ENCODE measurements around the gene BPI. TPM values are rescaled to one million over a fixed set of nuclear protein-coding genes. Genes with fewer than 3 reads are reported as not detected.
A peak's percentile ranks its signal among the peaks of the same experiment; 100 is the strongest.
"Not testable (repeated sequence)": the region's sequence is repeated elsewhere in the genome, so short reads cannot be mapped to it uniquely, and the experiment has no call there.

Gene BPI
- total and polyA plus RNA-seq, 4 donors, result 5.0 to 11.5 (median 8.7) TPM; not detected in 1

- Histone ChIP-seq H3K4me3 (ENCODE audit: low read depth, low read length) (no peak overlapping the region), H3K27ac (ENCODE audit: low read depth, low read length) (no peak overlapping the region), H3K27me3 (ENCODE audit: control insufficient read depth, insufficient read depth, low read length) (no peaks in the 10 kb centered on the region), H3K9me3 (ENCODE audit: control insufficient read depth, insufficient read depth, low read length) (peaks cover 1% of the 10 kb centered on the region), H3K4me1 (ENCODE audit: control insufficient read depth, insufficient read depth, low read length) (peaks cover 7% of the 10 kb centered on the region), H3K36me3 (ENCODE audit: control insufficient read depth, insufficient read depth, low read length) (no peaks in the 10 kb centered on the region)
- DNase-seq (ENCODE audit: low read depth in 4 of 6, low spot score in 6 of 6), result no peak
- no CpG with 5 or more reads among the region's 1 CpG for WGBS (ENCODE audit: insufficient coverage)
These were observed 4.5 kb downstream of the BPI start for GRCh38 chr20:38308447-38308846.

- no peak overlapping the region for H3K27ac ChIP-seq (ENCODE audit: low read depth, low read length)
- 65% methylated on average over 2 of the region's 3 CpGs for WGBS (ENCODE audit: insufficient coverage)
These were observed 7.1 kb downstream of the BPI start for GRCh38 chr20:38311091-38311490.

DNA sequence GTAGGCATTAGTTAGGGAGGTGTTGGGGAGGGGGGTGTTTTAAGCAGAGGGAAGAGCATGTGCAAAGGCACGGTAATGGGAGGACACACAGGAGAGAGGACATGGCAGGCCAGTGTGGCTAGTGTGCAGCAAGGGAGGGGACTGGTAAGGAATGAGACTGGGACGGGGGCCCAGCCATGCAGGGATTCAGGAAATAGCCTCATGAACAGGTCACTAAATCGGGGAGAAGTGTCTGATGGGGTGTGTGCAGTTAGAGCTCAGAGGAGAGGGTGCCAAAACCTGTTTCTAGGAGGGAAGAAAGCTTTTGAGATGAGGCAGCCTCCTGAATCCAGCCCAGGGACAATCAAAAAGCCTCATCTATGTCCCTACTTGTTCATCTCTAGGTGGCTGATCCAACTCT is 7.5 kb downstream of the BPI start:
- no peaks in the 10 kb centered on the region for H3K27me3 ChIP-seq (ENCODE audit: control insufficient read depth, insufficient read depth, low read length)
- H3K27ac ChIP-seq (ENCODE audit: low read depth, low read length), result no peak overlapping the region
- DNase-seq (ENCODE audit: low read depth in 4 of 6, low spot score in 6 of 6), result no peak
- peaks cover 1% of the 10 kb centered on the region for H3K9me3 ChIP-seq (ENCODE audit: control insufficient read depth, insufficient read depth, low read length)
- H3K36me3 ChIP-seq (ENCODE audit: control insufficient read depth, insufficient read depth, low read length), result no peaks in the 10 kb centered on the region
- no peak overlapping the region for H3K4me3 ChIP-seq (ENCODE audit: low read depth, low read length)
- H3K4me1 ChIP-seq (ENCODE audit: control insufficient read depth, insufficient read depth, low read length), result no peaks in the 10 kb centered on the region
- WGBS (ENCODE audit: insufficient coverage), result 54% methylated on average over 2 of the region's 3 CpGs

More at GRCh38 chr20:38311091-38311490, 7.1 kb downstream of the BPI start:
- no peak for DNase-seq (ENCODE audit: low read depth in 4 of 6, low spot score in 6 of 6)
- no peaks in the 10 kb centered on the region for H3K27me3 ChIP-seq (ENCODE audit: control insufficient read depth, insufficient read depth, low read length)
- peaks cover 1% of the 10 kb centered on the region for H3K9me3 ChIP-seq (ENCODE audit: control insufficient read depth, insufficient read depth, low read length)
- no peaks in the 10 kb centered on the region for H3K4me1 ChIP-seq (ENCODE audit: control insufficient read depth, insufficient read depth, low read length)
- H3K36me3 ChIP-seq (ENCODE audit: control insufficient read depth, insufficient read depth, low read length), result no peaks in the 10 kb centered on the region
- H3K4me3 ChIP-seq (ENCODE audit: low read depth, low read length), result no peak overlapping the region

DNA sequence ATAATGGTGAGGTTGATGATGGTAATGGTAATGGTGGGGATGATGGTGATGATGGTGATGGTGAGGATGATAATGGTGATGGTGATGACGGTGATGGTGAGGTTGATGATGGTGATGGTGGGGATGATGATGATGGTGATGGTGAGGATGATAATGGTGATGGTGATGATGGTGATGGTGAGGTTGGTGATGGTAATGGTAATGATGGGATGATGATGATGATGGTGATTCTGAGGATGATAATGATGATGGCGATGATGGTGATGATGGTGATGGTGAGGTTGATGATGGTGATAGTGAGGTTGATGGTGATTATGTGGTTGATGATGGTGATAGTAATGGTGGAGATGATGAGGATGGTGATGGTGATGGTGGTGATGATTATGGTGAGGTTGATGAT is 9.7 kb downstream of the BPI start:
- DNase-seq (ENCODE audit: low read depth in 4 of 6, low spot score in 6 of 6), result no peak
- 98% methylated on average over 2 of the region's 2 CpGs for WGBS (ENCODE audit: insufficient coverage)
- no peak overlapping the region for H3K4me3 ChIP-seq (ENCODE audit: low read depth, low read length)
- no peaks in the 10 kb centered on the region for H3K4me1 ChIP-seq (ENCODE audit: control insufficient read depth, insufficient read depth, low read length)
- H3K27me3 ChIP-seq (ENCODE audit: control insufficient read depth, insufficient read depth, low read length), result no peaks in the 10 kb centered on the region
- H3K9me3 ChIP-seq (ENCODE audit: control insufficient read depth, insufficient read depth, low read length), result no peaks in the 10 kb centered on the region
- no peak overlapping the region for H3K27ac ChIP-seq (ENCODE audit: low read depth, low read length)
- H3K36me3 ChIP-seq (ENCODE audit: control insufficient read depth, insufficient read depth, low read length), result no peaks in the 10 kb centered on the region

GRCh38 chr20:38314350-38314749 is 10.4 kb downstream of the BPI start:
- H3K27ac ChIP-seq (ENCODE audit: low read depth, low read length); DNase-seq (ENCODE audit: low read depth in 4 of 6, low spot score in 6 of 6); H3K9me3 ChIP-seq (ENCODE audit: control insufficient read depth, insufficient read depth, low read length); H3K4me3 ChIP-seq (ENCODE audit: low read depth, low read length); H3K4me1 ChIP-seq (ENCODE audit: control insufficient read depth, insufficient read depth, low read length); H3K27me3 ChIP-seq (ENCODE audit: control insufficient read depth, insufficient read depth, low read length); H3K36me3 ChIP-seq (ENCODE audit: control insufficient read depth, insufficient read depth, low read length): not testable (repeated sequence)
- 90% methylated on average over 1 of the region's 1 CpG for WGBS (ENCODE audit: insufficient coverage)

GRCh38 chr20:38315290-38315966 is 11.5 kb downstream of the BPI start:
- 29% methylated on average over 2 of the region's 5 CpGs for WGBS (ENCODE audit: insufficient coverage)
- H3K4me1 ChIP-seq (ENCODE audit: control insufficient read depth, insufficient read depth, low read length), result no peaks in the 10 kb centered on the region
- DNase-seq (ENCODE audit: low read depth in 4 of 6, low spot score in 6 of 6), result no peak
- no peak overlapping the region for H3K27ac ChIP-seq (ENCODE audit: low read depth, low read length)
- H3K4me3 ChIP-seq (ENCODE audit: low read depth, low read length), result no peak overlapping the region
- no peaks in the 10 kb centered on the region for H3K9me3 ChIP-seq (ENCODE audit: control insufficient read depth, insufficient read depth, low read length)
- no peaks in the 10 kb centered on the region for H3K27me3 ChIP-seq (ENCODE audit: control insufficient read depth, insufficient read depth, low read length)
- no peaks in the 10 kb centered on the region for H3K36me3 ChIP-seq (ENCODE audit: control insufficient read depth, insufficient read depth, low read length)

GRCh38 chr20:38316341-38316740 is 12.4 kb downstream of the BPI start:
- H3K4me1 ChIP-seq (ENCODE audit: control insufficient read depth, insufficient read depth, low read length), result no peaks in the 10 kb centered on the region
- no peaks in the 10 kb centered on the region for H3K36me3 ChIP-seq (ENCODE audit: control insufficient read depth, insufficient read depth, low read length)
- no peak for DNase-seq (ENCODE audit: low read depth in 4 of 6, low spot score in 6 of 6)
- H3K27ac ChIP-seq (ENCODE audit: low read depth, low read length), result no peak overlapping the region
- no peaks in the 10 kb centered on the region for H3K27me3 ChIP-seq (ENCODE audit: control insufficient read depth, insufficient read depth, low read length)
- no peak overlapping the region for H3K4me3 ChIP-seq (ENCODE audit: low read depth, low read length)
- no peaks in the 10 kb centered on the region for H3K9me3 ChIP-seq (ENCODE audit: control insufficient read depth, insufficient read depth, low read length)
- WGBS (ENCODE audit: insufficient coverage), result 93% methylated on average over 3 of the region's 4 CpGs

DNA sequence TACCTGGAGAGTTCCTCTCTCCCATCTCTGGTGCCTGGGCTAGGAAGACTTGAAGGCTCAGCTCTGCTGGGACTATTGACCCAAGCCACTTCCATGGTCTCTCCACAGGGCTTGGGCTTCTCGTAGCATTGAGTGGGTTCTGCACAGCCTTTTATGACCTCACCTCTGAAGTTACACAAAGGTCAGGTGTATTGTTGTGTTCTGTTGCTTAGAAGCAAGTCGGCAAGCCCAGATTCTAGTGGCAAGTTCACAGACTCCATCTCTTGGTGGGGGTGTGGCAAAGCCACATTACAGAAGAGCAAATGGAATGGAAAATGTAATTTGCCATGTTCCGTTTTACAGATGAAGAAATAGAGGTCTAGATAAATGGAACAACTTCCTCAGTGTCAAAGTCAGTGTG is 13.5 kb downstream of the BPI start:
- H3K36me3 ChIP-seq (ENCODE audit: control insufficient read depth, insufficient read depth, low read length), result no peaks in the 10 kb centered on the region
- H3K27ac ChIP-seq (ENCODE audit: low read depth, low read length), result no peak overlapping the region
- no peaks in the 10 kb centered on the region for H3K27me3 ChIP-seq (ENCODE audit: control insufficient read depth, insufficient read depth, low read length)
- no peaks in the 10 kb centered on the region for H3K9me3 ChIP-seq (ENCODE audit: control insufficient read depth, insufficient read depth, low read length)
- no peaks in the 10 kb centered on the region for H3K4me1 ChIP-seq (ENCODE audit: control insufficient read depth, insufficient read depth, low read length)
- no peak overlapping the region for H3K4me3 ChIP-seq (ENCODE audit: low read depth, low read length)
- DNase-seq (ENCODE audit: low read depth in 4 of 6, low spot score in 6 of 6), result no peak
- WGBS (ENCODE audit: insufficient coverage), result 77% methylated on average over 2 of the region's 3 CpGs

DNA sequence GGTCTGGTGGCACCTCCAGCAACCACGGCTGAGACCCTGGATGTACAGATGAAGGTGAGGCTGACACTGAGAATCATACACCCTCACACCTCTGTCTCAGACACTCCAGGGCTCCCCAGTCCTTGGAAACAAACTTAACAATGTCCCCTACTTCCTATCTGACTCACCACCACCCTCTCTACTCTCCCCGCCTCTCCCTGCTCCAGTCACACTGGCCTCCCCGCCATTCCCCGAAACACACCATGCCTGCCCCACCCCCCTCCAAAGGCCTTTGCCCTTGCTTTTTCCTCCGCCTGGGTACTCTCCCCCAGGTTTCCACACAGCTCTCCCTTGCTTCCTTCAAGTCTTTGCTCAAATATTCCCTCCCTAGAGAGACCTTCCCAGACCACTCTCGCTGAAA is 16.3 kb downstream of the BPI start:
- Histone ChIP-seq H3K36me3 (ENCODE audit: control insufficient read depth, insufficient read depth, low read length) (no peaks in the 10 kb centered on the region), H3K4me3 (ENCODE audit: low read depth, low read length) (no peak overlapping the region), H3K9me3 (ENCODE audit: control insufficient read depth, insufficient read depth, low read length) (no peaks in the 10 kb centered on the region), H3K4me1 (ENCODE audit: control insufficient read depth, insufficient read depth, low read length) (no peaks in the 10 kb centered on the region), H3K27me3 (ENCODE audit: control insufficient read depth, insufficient read depth, low read length) (no peaks in the 10 kb centered on the region), H3K27ac (ENCODE audit: low read depth, low read length) (no peak overlapping the region)
- no peak for DNase-seq (ENCODE audit: low read depth in 4 of 6, low spot score in 6 of 6)
- WGBS (ENCODE audit: insufficient coverage), result 74% methylated on average over 6 of the region's 6 CpGs

DNA sequence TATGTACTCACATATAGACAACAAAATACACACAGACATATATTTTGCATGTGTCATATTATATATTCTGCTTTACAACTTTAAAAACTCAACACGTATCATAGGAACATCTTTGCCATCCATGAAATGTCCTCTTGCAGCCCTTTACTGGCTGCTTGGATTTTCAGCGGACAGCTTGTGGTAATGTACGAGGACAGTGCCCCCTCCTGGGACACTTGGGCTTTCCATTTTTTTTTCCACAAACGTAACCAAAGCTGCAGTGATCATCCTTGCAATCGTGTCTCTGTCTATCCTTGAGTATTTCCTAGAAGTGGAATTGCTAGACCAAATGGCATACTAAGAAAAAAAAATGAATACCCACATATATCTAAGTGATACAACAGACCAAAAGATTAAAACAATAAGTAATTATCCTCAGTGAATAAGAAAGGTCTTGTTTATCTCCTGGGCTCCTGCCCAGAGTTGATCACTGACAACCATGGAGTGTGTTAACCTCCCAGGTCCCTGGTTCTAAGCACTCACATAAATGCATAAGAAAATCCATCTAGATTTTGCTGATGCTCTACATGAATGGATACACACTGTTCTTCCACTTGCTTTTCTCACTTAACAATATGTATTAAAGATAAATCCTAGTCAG is 18.1 kb downstream of the BPI start:
- WGBS (ENCODE audit: insufficient coverage), result 17% methylated on average over 1 of the region's 5 CpGs
- Histone ChIP-seq H3K36me3 (ENCODE audit: control insufficient read depth, insufficient read depth, low read length) (no peaks in the 10 kb centered on the region), H3K4me1 (ENCODE audit: control insufficient read depth, insufficient read depth, low read length) (no peaks in the 10 kb centered on the region), H3K4me3 (ENCODE audit: low read depth, low read length) (no peak overlapping the region), H3K9me3 (ENCODE audit: control insufficient read depth, insufficient read depth, low read length) (no peaks in the 10 kb centered on the region), H3K27ac (ENCODE audit: low read depth, low read length) (no peak overlapping the region), H3K27me3 (ENCODE audit: control insufficient read depth, insufficient read depth, low read length) (no peaks in the 10 kb centered on the region)
- peak in 3 of 6 donors; percentile 53 to 90 (median 85) for DNase-seq (ENCODE audit: low read depth in 4 of 6, low spot score in 6 of 6)

Data from spinal cord (tissue), 10 donors.